Trophoblast cell (in vitro differentiated cells and primary cell): ENCODE results near the gene GALK2.

Source experiments
- DNase-seq, 2 donors: peaks; one replicate each; pipeline ENCODE4 v3.0.0-alpha.2; 2016
- H2AFZ ChIP-seq: 2 replicates; pipeline ENCODE4 v1.6.1; 2013; ENCODE audit warnings: low read length, moderate library complexity, mild to moderate bottlenecking; ENCODE audit not compliant: insufficient read depth, poor library complexity
- H2AK5ac ChIP-seq: 2 replicates; pipeline ENCODE4 v1.6.1; 2013; ENCODE audit warnings: mild to moderate bottlenecking, low read length
- H2BK120ac ChIP-seq: 2 replicates; pipeline ENCODE4 v1.6.1; 2013; ENCODE audit warnings: low read length, mild to moderate bottlenecking, moderate library complexity; ENCODE audit not compliant: insufficient read depth, poor library complexity
- H2BK12ac ChIP-seq: 2 replicates; pipeline ENCODE4 v1.6.1; 2013; ENCODE audit warnings: mild to moderate bottlenecking, low read length, moderate library complexity
- H2BK5ac ChIP-seq: 2 replicates; pipeline ENCODE4 v1.6.1; 2013; ENCODE audit warnings: low read length, low read depth, moderate library complexity, mild to moderate bottlenecking; ENCODE audit not compliant: poor library complexity
- H3K14ac ChIP-seq: 2 replicates; pipeline ENCODE4 v1.6.1; 2013; ENCODE audit warnings: mild to moderate bottlenecking, low read length
- H3K18ac ChIP-seq: 2 replicates; pipeline ENCODE4 v1.6.1; 2013; ENCODE audit warnings: mild to moderate bottlenecking, low read length
- H3K23ac ChIP-seq: 2 replicates; pipeline ENCODE4 v1.6.1; 2013; ENCODE audit warnings: low read length
- H3K27ac ChIP-seq: 2 replicates; pipeline ENCODE4 v1.5.1; 2013; ENCODE audit warnings: low read depth, mild to moderate bottlenecking, inconsistent platforms, low read length, moderate library complexity
- H3K27me3 ChIP-seq: 2 replicates; pipeline ENCODE4 v1.6.1; 2013; ENCODE audit warnings: inconsistent platforms, mild to moderate bottlenecking, low read length, moderate library complexity; ENCODE audit not compliant: insufficient read depth
- H3K36me3 ChIP-seq, 2 experiments: 1 replicate in 1 of 2; 2 replicates in 1 of 2; pipeline ENCODE4 v1.6.1; 2013; ENCODE audit warnings: low read length in 2 of 2, mild to moderate bottlenecking in 2 of 2, moderate library complexity in 1 of 2; ENCODE audit not compliant: insufficient read depth in 2 of 2, control insufficient read depth in 1 of 2
- H3K4ac ChIP-seq: 2 replicates; pipeline ENCODE4 v1.6.1; 2013; ENCODE audit warnings: low read depth, mild to moderate bottlenecking, low read length, moderate library complexity
- H3K4me1 ChIP-seq, 2 experiments: 1 replicate in 1 of 2; 2 replicates in 1 of 2; pipeline ENCODE4 v1.6.1; 2013; ENCODE audit warnings: low read length in 2 of 2, mild to moderate bottlenecking in 2 of 2, moderate library complexity in 1 of 2; ENCODE audit not compliant: insufficient read depth in 2 of 2, control insufficient read depth in 1 of 2
- H3K4me2 ChIP-seq: 2 replicates; pipeline ENCODE4 v1.6.1; 2013; ENCODE audit warnings: inconsistent platforms, mild to moderate bottlenecking, low read length, moderate library complexity
- H3K4me3 ChIP-seq: 2 replicates; pipeline ENCODE4 v1.5.1; 2013; ENCODE audit warnings: mild to moderate bottlenecking, low read depth, low read length, inconsistent platforms
- H3K79me1 ChIP-seq: one replicate; pipeline ENCODE4 v1.6.1; 2013; ENCODE audit warnings: low read length
- H3K79me2 ChIP-seq: 2 replicates; pipeline ENCODE4 v1.6.1; 2013; ENCODE audit warnings: low read length, mild to moderate bottlenecking; ENCODE audit not compliant: control insufficient read depth, insufficient read depth, poor library complexity
- H3K9ac ChIP-seq: 2 replicates; pipeline ENCODE4 v1.6.1; 2013; ENCODE audit warnings: mild to moderate bottlenecking, low read length
- H3K9me3 ChIP-seq: 2 replicates; pipeline ENCODE4 v1.6.1; 2013; ENCODE audit warnings: low read depth, mild to moderate bottlenecking, control low read depth, inconsistent platforms, low read length; ENCODE audit not compliant: insufficient read depth
- H4K12ac ChIP-seq: 2 replicates; pipeline ENCODE4 v1.6.1; 2013; ENCODE audit warnings: low read depth, mild to moderate bottlenecking, low read length, moderate library complexity
- H4K8ac ChIP-seq: 2 replicates; pipeline ENCODE4 v1.6.1; 2013; ENCODE audit warnings: low read depth, mild to moderate bottlenecking, low read length, moderate library complexity
- H4K91ac ChIP-seq: one replicate; pipeline ENCODE4 v1.6.1; 2013; ENCODE audit warnings: low read depth, mild to moderate bottlenecking, low read length, moderate library complexity
- WGBS: extraction: QIAGEN DNeasy Blood & Tissue Kit; methylation state at CpG from one replicate; pipeline ENCODE4 v1.1.7; 2013; ENCODE audit warnings: missing lambda C conversion rate; ENCODE audit not compliant: insufficient read length, insufficient coverage; ENCODE audit errors: extremely low coverage; 5-methylcytosine and 5-hydroxymethylcytosine counted together

The GALK2 gene

GRCh38 chr15:49270541-49271421, 100.7 kb downstream of the GALK2 start:
- DNase-seq = no peak
- Histone ChIP-seq H3K23ac (no peak overlapping the region), H3K4me2 (no peak overlapping the region), H3K79me1 (no peaks in the 10 kb centered on the region), H3K27ac (no peak overlapping the region), H3K4me1 (peaks cover 4 to 7% of the 10 kb centered on the region in 2 experiments), H2BK12ac (no peak overlapping the region), H3K4me3 (no peak overlapping the region), H4K8ac (no peak overlapping the region), H3K9ac (no peak overlapping the region), H3K27me3 (no peaks in the 10 kb centered on the region), H3K9me3 (no peaks in the 10 kb centered on the region), H2BK120ac (no peak overlapping the region), H2AK5ac (no peak overlapping the region), H3K18ac (no peak overlapping the region), H4K91ac (no peak overlapping the region), H3K14ac (no peak overlapping the region), H3K36me3 (peaks cover 0 to 2% of the 10 kb centered on the region in 2 experiments), H2AFZ (no peak overlapping the region), H3K79me2 (no peaks in the 10 kb centered on the region), H4K12ac (no peak overlapping the region), H3K4ac (no peak overlapping the region), H2BK5ac (no peak overlapping the region)
- no CpG with 5 or more reads among the region's 8 CpGs for WGBS

DNA sequence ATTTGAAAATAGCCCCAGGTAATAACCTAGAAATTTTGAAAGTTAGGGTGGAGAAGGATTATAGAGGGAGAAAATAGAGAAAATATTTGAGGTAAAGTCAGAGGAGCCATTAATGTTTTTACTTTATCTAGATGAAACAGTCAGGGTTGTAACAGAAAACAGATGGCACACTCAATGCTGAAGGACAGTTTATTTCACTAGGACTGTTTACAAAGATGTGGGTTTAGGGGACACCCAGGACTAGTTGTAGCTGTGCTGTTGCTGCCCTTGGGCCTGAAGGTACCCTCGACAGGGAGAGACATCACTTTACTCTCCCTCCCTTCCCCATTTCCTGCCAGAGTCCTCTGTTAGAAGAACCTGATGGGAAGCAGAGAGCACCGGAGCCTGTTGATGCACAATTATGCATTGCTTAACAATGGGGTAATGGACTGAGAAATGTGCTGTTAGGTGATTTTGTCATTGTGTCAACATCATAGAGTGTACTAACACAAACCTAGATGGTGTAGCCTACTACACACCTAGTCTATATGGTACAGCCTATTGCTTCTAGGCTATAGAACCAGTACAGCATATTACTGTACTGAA, 103.8 kb downstream of the GALK2 start:
- H2BK5ac ChIP-seq = no peak overlapping the region
- no peak overlapping the region for H3K18ac ChIP-seq
- no peaks in the 10 kb centered on the region for H3K79me2 ChIP-seq
- no peak overlapping the region for H3K14ac ChIP-seq
- no peak overlapping the region for H3K9ac ChIP-seq
- H3K23ac ChIP-seq = no peak overlapping the region
- no peak overlapping the region for H2BK120ac ChIP-seq
- H3K27me3 ChIP-seq = no peaks in the 10 kb centered on the region
- no peak overlapping the region for H3K27ac ChIP-seq
- no peak overlapping the region for H2AK5ac ChIP-seq
- H3K79me1 ChIP-seq = no peaks in the 10 kb centered on the region
- no peak overlapping the region for H4K8ac ChIP-seq
- H2AFZ ChIP-seq = no peak overlapping the region
- no peak overlapping the region for H4K12ac ChIP-seq
- no peak overlapping the region for H2BK12ac ChIP-seq
- no peaks in the 10 kb centered on the region for H3K9me3 ChIP-seq
- H3K4ac ChIP-seq = no peak overlapping the region
- no peak overlapping the region for H3K4me2 ChIP-seq
- no CpG with 5 or more reads among the region's 2 CpGs for WGBS
- no peak overlapping the region for H3K4me3 ChIP-seq
- peaks cover 4 to 7% of the 10 kb centered on the region in 2 experiments for H3K4me1 ChIP-seq
- no peaks in the 10 kb centered on the region for H3K36me3 ChIP-seq
- no peak overlapping the region for H4K91ac ChIP-seq
- no peak for DNase-seq

DNA sequence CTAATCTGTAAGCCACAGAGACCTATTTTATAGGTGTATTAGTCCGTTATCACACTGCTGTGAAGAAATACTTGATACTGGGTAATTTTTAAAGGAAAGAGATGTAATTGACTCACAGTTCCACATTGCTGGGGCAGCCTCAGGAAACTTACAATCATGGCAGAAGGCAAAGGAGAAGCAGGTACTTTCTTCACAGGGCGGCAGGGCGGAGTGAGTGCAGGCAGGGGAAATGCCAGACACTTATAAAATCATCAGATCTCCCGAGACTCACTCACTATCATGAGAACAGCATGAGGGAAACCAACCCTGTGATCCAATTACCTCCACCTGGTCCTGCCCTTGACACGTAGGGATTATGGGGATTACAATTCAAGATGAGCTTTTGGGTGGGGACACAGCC, 108.7 kb downstream of the GALK2 start:
- WGBS = no CpG with 5 or more reads among the region's 5 CpGs
- no peak overlapping the region for H2BK120ac ChIP-seq
- no peak overlapping the region for H3K18ac ChIP-seq
- H3K14ac ChIP-seq = no peak overlapping the region
- H3K4me1 ChIP-seq = peaks cover 0 to 2% of the 10 kb centered on the region in 2 experiments
- no peaks in the 10 kb centered on the region for H3K79me2 ChIP-seq
- H3K27ac ChIP-seq = no peak overlapping the region
- H4K8ac ChIP-seq = no peak overlapping the region
- no peak overlapping the region for H2AK5ac ChIP-seq
- no peak overlapping the region for H2BK5ac ChIP-seq
- H4K91ac ChIP-seq = no peak overlapping the region
- no peak for DNase-seq
- no peaks in the 10 kb centered on the region for H3K79me1 ChIP-seq
- no peak overlapping the region for H2AFZ ChIP-seq
- no peaks in the 10 kb centered on the region for H3K36me3 ChIP-seq
- no peak overlapping the region for H3K4me3 ChIP-seq
- no peaks in the 10 kb centered on the region for H3K27me3 ChIP-seq
- no peak overlapping the region for H3K4me2 ChIP-seq
- no peak overlapping the region for H3K9ac ChIP-seq
- H2BK12ac ChIP-seq = no peak overlapping the region
- no peak overlapping the region for H3K4ac ChIP-seq
- H4K12ac ChIP-seq = no peak overlapping the region
- H3K23ac ChIP-seq = no peak overlapping the region
- H3K9me3 ChIP-seq = no peaks in the 10 kb centered on the region

- Histone ChIP-seq H3K27me3 (no peaks in the 10 kb centered on the region), H4K12ac (no peak overlapping the region), H3K18ac (no peak overlapping the region), H3K79me1 (no peaks in the 10 kb centered on the region), H2AK5ac (no peak overlapping the region), H2BK12ac (no peak overlapping the region), H2BK5ac (no peak overlapping the region), H3K9me3 (no peaks in the 10 kb centered on the region), H3K4me3 (no peak overlapping the region), H3K79me2 (no peaks in the 10 kb centered on the region), H3K9ac (no peak overlapping the region), H3K14ac (no peak overlapping the region), H4K91ac (no peak overlapping the region), H3K4me1 (no peaks in the 10 kb centered on the region), H4K8ac (no peak overlapping the region), H3K27ac (no peak overlapping the region), H3K36me3 (no peaks in the 10 kb centered on the region), H3K23ac (no peak overlapping the region), H2BK120ac (no peak overlapping the region), H3K4me2 (no peak overlapping the region), H3K4ac (no peak overlapping the region), H2AFZ (no peak overlapping the region)
- DNase-seq = no peak
- 100% methylated on average over 2 of the region's 4 CpGs for WGBS
Observed at GRCh38 chr15:49279521-49280456, 109.7 kb downstream of the GALK2 start.
